ENCODE results near the gene OR4C13. TPM values are rescaled to one million over a fixed set of nuclear protein-coding genes. Genes with fewer than 3 reads are reported as not detected.
"Not testable (repeated sequence)": the region's sequence is repeated elsewhere in the genome, so short reads cannot be mapped to it uniquely, and the experiment has no call there.

The OR4C13 gene
- total RNA-seq, 1 experiment from 2014 or later, result not detected

DNA sequence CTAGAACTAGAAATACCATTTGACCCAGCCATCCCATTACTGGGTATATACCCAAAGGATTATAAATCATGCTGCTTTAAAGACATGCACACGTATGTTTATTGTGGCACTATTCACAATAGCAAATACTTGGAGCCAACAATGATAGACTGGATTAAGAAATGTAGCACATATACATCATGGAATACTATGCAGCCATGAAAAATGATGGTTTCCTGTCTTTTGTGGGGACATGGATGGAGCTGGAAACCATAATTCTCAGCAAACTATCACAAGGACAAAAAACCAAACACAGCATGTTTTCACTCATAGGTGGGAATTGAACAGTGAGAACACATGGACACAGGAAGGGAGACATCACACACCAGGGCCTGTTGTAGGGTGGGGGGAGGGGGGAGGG is 3.5 kb upstream of the OR4C13 start:
- H3K56ac ChIP-seq (ENCODE audit: insufficient read length, low read depth, low read length); H2BK15ac ChIP-seq (ENCODE audit: low read depth, low read length); H3K27me3 Mint-ChIP-seq (ENCODE audit: low read depth); H2BK20ac ChIP-seq (ENCODE audit: low read depth, low read length, poor library complexity, severe bottlenecking); H3K9ac ChIP-seq (ENCODE audit: extremely low read depth, insufficient read length, low read length); H4K8ac ChIP-seq (replicated peaks; ENCODE audit: insufficient read length, low read depth, low read length); H3K27ac Mint-ChIP-seq; H3K4me2 ChIP-seq (ENCODE audit: insufficient read depth, insufficient read length, low read length); H4K91ac ChIP-seq (ENCODE audit: insufficient read length, low read depth, low read length); H2AK5ac ChIP-seq (ENCODE audit: insufficient read length, low read length); H2AFZ ChIP-seq (ENCODE audit: low read length); H3K27ac ChIP-seq (ENCODE audit: insufficient read length, low read depth, low read length); H3T11ph ChIP-seq (ENCODE audit: low read length); H3K79me1 ChIP-seq (ENCODE audit: insufficient read depth, low read depth, low read length, poor library complexity, severe bottlenecking); H2BK5ac ChIP-seq (ENCODE audit: insufficient read length, low read length); H4K5ac ChIP-seq (ENCODE audit: insufficient read length, low read depth, low read length); H3K4ac ChIP-seq (ENCODE audit: low read depth, low read length); H3K27me3 ChIP-seq (ENCODE audit: insufficient read depth, low read length); H3K4me3 Mint-ChIP-seq; H3K23ac ChIP-seq (ENCODE audit: insufficient read length, low read depth, low read length); H4K20me1 ChIP-seq (ENCODE audit: control insufficient read depth, insufficient read depth, insufficient read length); H2BK12ac ChIP-seq (ENCODE audit: insufficient read length, low read depth, low read length); H3K4me1 ChIP-seq (ENCODE audit: insufficient read depth, low read length); H3K4me1 Mint-ChIP-seq; H3K79me2 ChIP-seq (ENCODE audit: insufficient read depth, low read length); DNase-seq; H3K18ac ChIP-seq (ENCODE audit: insufficient read length, low read depth, low read length); H2BK120ac ChIP-seq (ENCODE audit: low read depth, low read length, poor library complexity, severe bottlenecking); H3K14ac ChIP-seq (ENCODE audit: insufficient read depth, low read length); H3K23me2 ChIP-seq (ENCODE audit: insufficient read length, low read depth, low read length, poor library complexity, severe bottlenecking): not testable (repeated sequence)
- WGBS (ENCODE audit: extremely low coverage, insufficient read length, low lambda C conversion rate), result no CpG with 5 or more reads among the region's 1 CpG
- peaks cover 0 to 28% (median 9%) of the 10 kb centered on the region in 3 experiments; a peak in 5 of 7 replicates for H3K36me3 Mint-ChIP-seq (ENCODE audit: insufficient read depth in 1 of 3, low read depth in 3 of 3)
- H3K9me3 Mint-ChIP-seq, result peaks cover 80 to 88% of the 10 kb centered on the region in 2 experiments
- peaks cover 22% of the 10 kb centered on the region for H3K9me3 ChIP-seq (ENCODE audit: control insufficient read depth, low read depth, low read length)

- not testable (repeated sequence) for DNase-seq; H3K27me3 Mint-ChIP-seq (ENCODE audit: low read depth); H3K79me1 ChIP-seq (ENCODE audit: insufficient read depth, low read depth, low read length, poor library complexity, severe bottlenecking); H3K27ac Mint-ChIP-seq; H3K14ac ChIP-seq (ENCODE audit: insufficient read depth, low read length); H2BK20ac ChIP-seq (ENCODE audit: low read depth, low read length, poor library complexity, severe bottlenecking); H3K9ac ChIP-seq (ENCODE audit: extremely low read depth, insufficient read length, low read length); H4K20me1 ChIP-seq (ENCODE audit: control insufficient read depth, insufficient read depth, insufficient read length); H3K4me2 ChIP-seq (ENCODE audit: insufficient read depth, insufficient read length, low read length); H4K5ac ChIP-seq (ENCODE audit: insufficient read length, low read depth, low read length); H2BK15ac ChIP-seq (ENCODE audit: low read depth, low read length); H4K91ac ChIP-seq (ENCODE audit: insufficient read length, low read depth, low read length); H3K4me1 Mint-ChIP-seq; H2BK5ac ChIP-seq (ENCODE audit: insufficient read length, low read length); H2AFZ ChIP-seq (ENCODE audit: low read length); H3K23me2 ChIP-seq (ENCODE audit: insufficient read length, low read depth, low read length, poor library complexity, severe bottlenecking); H4K8ac ChIP-seq (replicated peaks; ENCODE audit: insufficient read length, low read depth, low read length); H3K27ac ChIP-seq (ENCODE audit: insufficient read length, low read depth, low read length); H2BK12ac ChIP-seq (ENCODE audit: insufficient read length, low read depth, low read length); H2BK120ac ChIP-seq (ENCODE audit: low read depth, low read length, poor library complexity, severe bottlenecking); H3K4me3 Mint-ChIP-seq; H3K79me2 ChIP-seq (ENCODE audit: insufficient read depth, low read length); H3K4ac ChIP-seq (ENCODE audit: low read depth, low read length); H2AK5ac ChIP-seq (ENCODE audit: insufficient read length, low read length); H3K23ac ChIP-seq (ENCODE audit: insufficient read length, low read depth, low read length); H3K56ac ChIP-seq (ENCODE audit: insufficient read length, low read depth, low read length); H3K4me1 ChIP-seq (ENCODE audit: insufficient read depth, low read length); H3T11ph ChIP-seq (ENCODE audit: low read length); H3K27me3 ChIP-seq (ENCODE audit: insufficient read depth, low read length); H3K18ac ChIP-seq (ENCODE audit: insufficient read length, low read depth, low read length)
- no CpG with 5 or more reads among the region's 4 CpGs for WGBS (ENCODE audit: extremely low coverage, insufficient read length, low lambda C conversion rate)
- Mint-ChIP-seq H3K9me3 (peaks cover 71 to 79% of the 10 kb centered on the region in 2 experiments), H3K36me3 (ENCODE audit: insufficient read depth in 1 of 3, low read depth in 3 of 3) (peaks cover 0 to 17% (median 3%) of the 10 kb centered on the region in 3 experiments; a peak in 3 of 7 replicates)
- H3K9me3 ChIP-seq (ENCODE audit: control insufficient read depth, low read depth, low read length), result peaks cover 40% of the 10 kb centered on the region
Measured at GRCh38 chr11:49973439-49973838, 21.2 kb downstream of the OR4C13 start.

Data from H9 (cell line).